NCI-H1092 (cell line): ENCODE data around the gene ZFP69B.
"Not testable (repeated sequence)": the region's sequence is repeated elsewhere in the genome, so short reads cannot be mapped to it uniquely, and the experiment has no call there.

ENCODE experiments used
- DNase-seq: peaks from one replicate; lab custom pipeline; 2025; lab: John Stamatoyannopoulos, UW

The ZFP69B gene

GRCh38 chr1:40435876-40436275 is 14.4 kb upstream of the ZFP69B start:
- no peak for DNase-seq

GRCh38 chr1:40438391-40439015 is 11.8 kb upstream of the ZFP69B start:
- no peak for DNase-seq

GRCh38 chr1:40439247-40439646 is 11.0 kb upstream of the ZFP69B start:
- no peak for DNase-seq

- DNase-seq = peak; percentile 52
Measured at GRCh38 chr1:40450495-40451237, 390 bp downstream of the ZFP69B start.

- no peak for DNase-seq
Measured at GRCh38 chr1:40451238-40451585, 936 bp downstream of the ZFP69B start.

- DNase-seq = no peak
Measured at GRCh38 chr1:40454873-40455272, 4.6 kb downstream of the ZFP69B start.

- DNase-seq = no peak
Measured at GRCh38 chr1:40462956-40463590, 12.8 kb downstream of the ZFP69B start.

GRCh38 chr1:40469327-40469726 is 19.1 kb downstream of the ZFP69B start:
- DNase-seq = no peak

- DNase-seq = no peak
Measured at GRCh38 chr1:40475268-40475667, 25.0 kb downstream of the ZFP69B start.

GRCh38 chr1:40476924-40477677 is 26.8 kb downstream of the ZFP69B start, which contains the start of gene ZFP69:
ZFP69 (plus strand) TSS chr1:40477290; CDS start chr1:40479362, 2,072 bp downstream.
- peak; percentile 74 for DNase-seq

GRCh38 chr1:40477678-40478053 is 27.4 kb downstream of the ZFP69B start:
- DNase-seq = peak; percentile 33

- DNase-seq = no peak
Measured at GRCh38 chr1:40478276-40478675, 28.0 kb downstream of the ZFP69B start.

- DNase-seq = no peak
Measured at GRCh38 chr1:40479156-40479555, 28.9 kb downstream of the ZFP69B start.

- DNase-seq = no peak
Measured at GRCh38 chr1:40495315-40495903, 45.1 kb downstream of the ZFP69B start.

- not testable (repeated sequence) for DNase-seq
Measured at GRCh38 chr1:40502651-40503050, 52.4 kb downstream of the ZFP69B start.

GRCh38 chr1:40507973-40508372 is 57.7 kb downstream of the ZFP69B start:
- DNase-seq = no peak

GRCh38 chr1:40508375-40509341 is 58.4 kb downstream of the ZFP69B start, which contains the start of gene EXO5:
EXO5 (plus strand) TSS chr1:40508767; CDS start chr1:40514545, 5,778 bp downstream.
- DNase-seq = peak; percentile 72
